Measurements from ENCODE around the gene TMEM74B.

Gene TMEM74B

DNA sequence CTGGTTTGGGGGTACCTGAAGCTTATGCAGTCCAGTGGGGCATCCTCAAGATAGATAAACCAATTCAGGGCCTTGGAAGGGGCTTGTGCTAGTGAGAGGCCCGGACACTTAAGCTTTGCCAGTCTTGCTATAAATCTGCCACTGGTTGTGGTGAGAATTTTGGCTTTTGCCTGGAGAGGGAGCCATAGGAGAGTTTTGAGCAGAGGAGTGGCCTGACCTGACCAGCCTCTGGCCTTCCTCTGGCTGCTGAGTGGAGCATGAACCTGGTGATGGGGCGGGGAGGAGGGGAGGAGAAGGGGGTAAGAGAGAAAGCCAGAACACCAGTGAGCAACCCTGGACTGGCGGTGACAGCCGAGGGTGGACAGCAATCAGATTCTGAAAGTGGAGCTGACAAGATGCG, 7.1 kb downstream of the TMEM74B start (continued):
- TF ChIP-seq ZNF341 (tag by site-specific recombination; IDR thresholded peaks at IDR 0.05; ENCODE audit: low read depth) = peak; percentile 31; the same call in 1 of the 2 replicates
- no peak for TF ChIP-seq ZNF2 (tag by site-specific recombination; IDR thresholded peaks at IDR 0.05)
- no peak for TF ChIP-seq ZNF175 (tag by site-specific recombination; IDR thresholded peaks at IDR 0.05)

GRCh38 chr20:1174787-1175186, 10.0 kb downstream of the TMEM74B start:
- TF ChIP-seq ZNF658 (tag by site-specific recombination; IDR thresholded peaks at IDR 0.05) (no peak), KLF1 (tag by site-specific recombination; IDR thresholded peaks at IDR 0.05) (no peak), ZNF501 (tag by site-specific recombination; IDR thresholded peaks at IDR 0.05) (no peak), ZEB2 (tag by site-specific recombination; IDR thresholded peaks at IDR 0.05) (no peak), ZFP37 (tag by site-specific recombination; IDR thresholded peaks at IDR 0.05) (no peak), ZBTB6 (tag by site-specific recombination; IDR thresholded peaks at IDR 0.05) (no peak), ZNF221 (tag by site-specific recombination; IDR thresholded peaks at IDR 0.05; ENCODE audit: borderline replicate concordance) (no peak), KLF8 (tag by site-specific recombination; IDR thresholded peaks at IDR 0.05) (no peak), SP2 (tag by site-specific recombination; IDR thresholded peaks at IDR 0.05) (no peak), ZNF391 (tag by site-specific recombination; IDR thresholded peaks at IDR 0.05; ENCODE audit: borderline replicate concordance, low read depth) (no peak), ZSCAN23 (tag by site-specific recombination; IDR thresholded peaks at IDR 0.05) (no peak), ZNF19 (tag by site-specific recombination; IDR thresholded peaks at IDR 0.05; ENCODE audit: low read depth) (no peak), ZNF138 (tag by site-specific recombination; IDR thresholded peaks at IDR 0.05; ENCODE audit: borderline replicate concordance) (no peak), ZNF473 (tag by site-specific recombination; IDR thresholded peaks at IDR 0.05) (no peak), ZNF140 (tag by site-specific recombination; IDR thresholded peaks at IDR 0.05) (no peak)
- TF ChIP-seq, protein P1, sequence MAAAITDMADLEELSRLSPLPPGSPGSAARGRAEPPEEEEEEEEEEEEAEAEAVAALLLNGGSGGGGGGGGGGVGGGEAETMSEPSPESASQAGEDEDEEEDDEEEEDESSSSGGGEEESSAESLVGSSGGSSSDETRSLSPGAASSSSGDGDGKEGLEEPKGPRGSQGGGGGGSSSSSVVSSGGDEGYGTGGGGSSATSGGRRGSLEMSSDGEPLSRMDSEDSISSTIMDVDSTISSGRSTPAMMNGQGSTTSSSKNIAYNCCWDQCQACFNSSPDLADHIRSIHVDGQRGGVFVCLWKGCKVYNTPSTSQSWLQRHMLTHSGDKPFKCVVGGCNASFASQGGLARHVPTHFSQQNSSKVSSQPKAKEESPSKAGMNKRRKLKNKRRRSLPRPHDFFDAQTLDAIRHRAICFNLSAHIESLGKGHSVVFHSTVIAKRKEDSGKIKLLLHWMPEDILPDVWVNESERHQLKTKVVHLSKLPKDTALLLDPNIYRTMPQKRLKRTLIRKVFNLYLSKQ (tag by site-specific recombination; IDR thresholded peaks at IDR 0.05; ENCODE audit: borderline replicate concordance) = no peak
- TF ChIP-seq, protein P2, sequence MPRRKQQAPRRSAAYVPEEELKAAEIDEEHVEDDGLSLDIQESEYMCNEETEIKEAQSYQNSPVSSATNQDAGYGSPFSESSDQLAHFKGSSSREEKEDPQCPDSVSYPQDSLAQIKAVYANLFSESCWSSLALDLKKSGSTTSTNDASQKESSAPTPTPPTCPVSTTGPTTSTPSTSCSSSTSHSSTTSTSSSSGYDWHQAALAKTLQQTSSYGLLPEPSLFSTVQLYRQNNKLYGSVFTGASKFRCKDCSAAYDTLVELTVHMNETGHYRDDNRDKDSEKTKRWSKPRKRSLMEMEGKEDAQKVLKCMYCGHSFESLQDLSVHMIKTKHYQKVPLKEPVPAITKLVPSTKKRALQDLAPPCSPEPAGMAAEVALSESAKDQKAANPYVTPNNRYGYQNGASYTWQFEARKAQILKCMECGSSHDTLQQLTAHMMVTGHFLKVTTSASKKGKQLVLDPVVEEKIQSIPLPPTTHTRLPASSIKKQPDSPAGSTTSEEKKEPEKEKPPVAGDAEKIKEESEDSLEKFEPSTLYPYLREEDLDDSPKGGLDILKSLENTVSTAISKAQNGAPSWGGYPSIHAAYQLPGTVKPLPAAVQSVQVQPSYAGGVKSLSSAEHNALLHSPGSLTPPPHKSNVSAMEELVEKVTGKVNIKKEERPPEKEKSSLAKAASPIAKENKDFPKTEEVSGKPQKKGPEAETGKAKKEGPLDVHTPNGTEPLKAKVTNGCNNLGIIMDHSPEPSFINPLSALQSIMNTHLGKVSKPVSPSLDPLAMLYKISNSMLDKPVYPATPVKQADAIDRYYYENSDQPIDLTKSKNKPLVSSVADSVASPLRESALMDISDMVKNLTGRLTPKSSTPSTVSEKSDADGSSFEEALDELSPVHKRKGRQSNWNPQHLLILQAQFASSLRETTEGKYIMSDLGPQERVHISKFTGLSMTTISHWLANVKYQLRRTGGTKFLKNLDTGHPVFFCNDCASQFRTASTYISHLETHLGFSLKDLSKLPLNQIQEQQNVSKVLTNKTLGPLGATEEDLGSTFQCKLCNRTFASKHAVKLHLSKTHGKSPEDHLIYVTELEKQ (tag by site-specific recombination; IDR thresholded peaks at IDR 0.05; ENCODE audit: borderline replicate concordance) = no peak
- H3K9me3 ChIP-seq (ENCODE audit: control insufficient read depth, insufficient read depth, low read depth, low read length) = no peaks in the 10 kb centered on the region
- no peak overlapping the region for H3K4me3 ChIP-seq (ENCODE audit: low read depth, low read length)
- ChIA-PET POLR2A (no interaction called here), CTCF (interaction anchor here (0.7 kb wide), 1 partner anchor 529 kb away, joined by 4 read pairs; no protein-coding TSS in a partner anchor)
- H3K36me3 ChIP-seq (ENCODE audit: control insufficient read depth in 2 of 2, insufficient read depth in 1 of 2, low read length in 2 of 2) = peaks cover 2 to 19% of the 10 kb centered on the region in 2 experiments; a peak in 1 of 3 replicates
- no peaks in the 10 kb centered on the region for H3K4me1 ChIP-seq (ENCODE audit: control insufficient read depth, insufficient read depth, low read length)
- H3K27ac ChIP-seq (ENCODE audit: extremely low read depth, low read depth, low read length) = no peak overlapping the region
